Left ventricle myocardium inferior (tissue), 1 donor: Measurements from ENCODE around the gene TTC34. TPM values are rescaled to one million over a fixed set of nuclear protein-coding genes. Genes with fewer than 3 reads are reported as not detected.

Experiments
- DNase-seq: peaks from one replicate; pipeline ENCODE4 v3.0.0-alpha.2; 2020
- H3K27ac ChIP-seq: fragments of 200-600 bp; replicated peaks from 2 replicates; pipeline ENCODE4 v1.8.0; 2021
- H3K27me3 ChIP-seq: fragments of 200-600 bp; 2 replicates; pipeline ENCODE4 v1.8.0; 2021; ENCODE audit warnings: low read depth
- H3K36me3 ChIP-seq: fragments of 200-600 bp; 2 replicates; pipeline ENCODE4 v1.8.0; 2021
- H3K4me1 ChIP-seq: fragments of 200-600 bp; 2 replicates; pipeline ENCODE4 v1.8.0; 2021
- H3K4me3 ChIP-seq: fragments of 200-600 bp; 2 replicates; pipeline ENCODE4 v1.8.0; 2021; ENCODE audit warnings: mild to moderate bottlenecking, moderate library complexity
- H3K9me3 ChIP-seq: fragments of 200-600 bp; replicated peaks from 2 replicates; pipeline ENCODE4 v1.8.0; 2021
- intact Hi-C: fragments of 100-400 bp; cut with micrococcal nuclease; formaldehyde crosslinking; loops from one replicate; pipeline ENCODE4 v1.11.0; 2022
- total RNA-seq: library from RNA; stranded (reverse); fragmentation: NEBNext Ultra II Directional; extraction: Animal tissue kit (Norgen Biotek cat#: 25700); gene quantifications from one replicate; pipeline ENCODE4 v1.2.1, GENCODE V29; 2021
- TF ChIP-seq, protein P1 (sequence below): fragments of 200-600 bp; IDR thresholded peaks from 2 replicates; pipeline ENCODE4 v1.8.0; 2021; ENCODE audit warnings: antibody characterized with exemption, mild to moderate bottlenecking, borderline replicate concordance
- donor health status: DM: no; HTN: yes; CAD: no; lungs with severe emphysema.

TTC34 gene
- total RNA-seq, 1 donor from 2014 or later, result 0.91 TPM

- no peak overlapping the region for H3K4me3 ChIP-seq
- DNase-seq, result no peak
- H3K9me3 ChIP-seq, result peaks cover 7% of the 10 kb centered on the region
- intact Hi-C loops, result no loop called here
- peaks cover 83% of the 10 kb centered on the region for H3K27me3 ChIP-seq
- H3K27ac ChIP-seq, result no peak overlapping the region
- H3K36me3 ChIP-seq, result no peaks in the 10 kb centered on the region
- TF ChIP-seq, protein P1, sequence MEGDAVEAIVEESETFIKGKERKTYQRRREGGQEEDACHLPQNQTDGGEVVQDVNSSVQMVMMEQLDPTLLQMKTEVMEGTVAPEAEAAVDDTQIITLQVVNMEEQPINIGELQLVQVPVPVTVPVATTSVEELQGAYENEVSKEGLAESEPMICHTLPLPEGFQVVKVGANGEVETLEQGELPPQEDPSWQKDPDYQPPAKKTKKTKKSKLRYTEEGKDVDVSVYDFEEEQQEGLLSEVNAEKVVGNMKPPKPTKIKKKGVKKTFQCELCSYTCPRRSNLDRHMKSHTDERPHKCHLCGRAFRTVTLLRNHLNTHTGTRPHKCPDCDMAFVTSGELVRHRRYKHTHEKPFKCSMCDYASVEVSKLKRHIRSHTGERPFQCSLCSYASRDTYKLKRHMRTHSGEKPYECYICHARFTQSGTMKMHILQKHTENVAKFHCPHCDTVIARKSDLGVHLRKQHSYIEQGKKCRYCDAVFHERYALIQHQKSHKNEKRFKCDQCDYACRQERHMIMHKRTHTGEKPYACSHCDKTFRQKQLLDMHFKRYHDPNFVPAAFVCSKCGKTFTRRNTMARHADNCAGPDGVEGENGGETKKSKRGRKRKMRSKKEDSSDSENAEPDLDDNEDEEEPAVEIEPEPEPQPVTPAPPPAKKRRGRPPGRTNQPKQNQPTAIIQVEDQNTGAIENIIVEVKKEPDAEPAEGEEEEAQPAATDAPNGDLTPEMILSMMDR, result no peak
- H3K4me1 ChIP-seq, result peaks cover 11% of the 10 kb centered on the region
Measured at GRCh38 chr1:2605509-2606395, 195.7 kb downstream of the TTC34 start.

- DNase-seq, result no peak
- Histone ChIP-seq H3K4me1 (peaks cover 8% of the 10 kb centered on the region), H3K36me3 (no peaks in the 10 kb centered on the region), H3K27me3 (peaks cover 75% of the 10 kb centered on the region), H3K9me3 (peaks cover 13% of the 10 kb centered on the region), H3K27ac (no peak overlapping the region), H3K4me3 (no peak overlapping the region)
- intact Hi-C loops, result no loop called here
- TF ChIP-seq, protein P1, result no peak
Measured at GRCh38 chr1:2604844-2605508, 196.5 kb downstream of the TTC34 start.

GRCh38 chr1:2604156-2604843 lies 197.2 kb downstream of the TTC34 start:
- DNase-seq, result no peak
- intact Hi-C loops, result no loop called here

GRCh38 chr1:2603521-2604155 lies 197.9 kb downstream of the TTC34 start:
- DNase-seq, result no peak
- intact Hi-C loops, result no loop called here
- Histone ChIP-seq H3K27ac (no peak overlapping the region), H3K9me3 (peaks cover 26% of the 10 kb centered on the region), H3K36me3 (no peaks in the 10 kb centered on the region), H3K27me3 (peaks cover 64% of the 10 kb centered on the region), H3K4me3 (no peak overlapping the region), H3K4me1 (peaks cover 8% of the 10 kb centered on the region)
- TF ChIP-seq, protein P1, result no peak

More at GRCh38 chr1:2604156-2604843, 197.2 kb downstream of the TTC34 start:
- Histone ChIP-seq H3K4me3 (no peak overlapping the region), H3K4me1 (peaks cover 8% of the 10 kb centered on the region), H3K36me3 (no peaks in the 10 kb centered on the region), H3K27me3 (peaks cover 68% of the 10 kb centered on the region), H3K27ac (no peak overlapping the region), H3K9me3 (peaks cover 20% of the 10 kb centered on the region)
- TF ChIP-seq, protein P1, result no peak
